HFF-Myc (cell line): ENCODE results near the gene YIF1A.

Experiments used
- DNase-seq: peaks from one replicate; pipeline ENCODE4 v3.0.0-alpha.2; 2011; ENCODE audit warnings: low read depth; ENCODE audit errors: extremely low read depth
- H3K4me3 ChIP-seq: replicated peaks from 2 replicates; pipeline ENCODE4 v1.5.1; 2011; ENCODE audit warnings: low read depth, mild to moderate bottlenecking, control low read depth, low read length
- CTCF ChIP-seq: IDR thresholded peaks from 2 replicates; pipeline ENCODE4 v1.5.1; 2012; ENCODE audit warnings: mild to moderate bottlenecking, low read depth, low read length, control low read depth; ENCODE audit errors: missing control alignments

Gene YIF1A

GRCh38 chr11:66288671-66289547 is at the start of gene YIF1A:
Gene YIF1A (minus strand): TSS chr11:66289143. CDS start chr11:66288985, 158 bp downstream.
- peak within 1 kb of the TSS; percentile 84 for H3K4me3 ChIP-seq
- DNase-seq = peak; percentile 99
- TF ChIP-seq CTCF = no peak

- no peak for DNase-seq
- H3K4me3 ChIP-seq = peak overlapping the region; percentile 89
- TF ChIP-seq CTCF = no peak
These were observed 48.4 kb upstream of the YIF1A start for GRCh38 chr11:66337103-66337899.

- DNase-seq = peak; percentile 97
- TF ChIP-seq CTCF = peak; percentile 21
- H3K4me3 ChIP-seq = peak within 1 kb of the TSS; percentile 89
These were observed 47.5 kb upstream of the YIF1A start, which contains the start of gene RIN1 for GRCh38 chr11:66336234-66337102. Gene RIN1 (minus strand): TSS chr11:66336434. CDS start chr11:66336402, 32 bp downstream.

GRCh38 chr11:66335531-66336233 is 46.7 kb upstream of the YIF1A start:
- no peak for TF ChIP-seq CTCF
- peak overlapping the region; percentile 89 for H3K4me3 ChIP-seq
- no peak for DNase-seq

GRCh38 chr11:66334605-66335442 is 45.9 kb upstream of the YIF1A start:
- TF ChIP-seq CTCF = no peak
- peak overlapping the region; percentile 89 for H3K4me3 ChIP-seq
- no peak for DNase-seq
